ACC112 (cell line): ENCODE measurements around the gene SPDEF.

Experiments used
- H2AFZ ChIP-seq: fragments of 200-600 bp; sonication (generic); one replicate; pipeline ENCODE4 v1.6.0; 2017; ENCODE audit warnings: antibody characterized with exemption, low read length; ENCODE audit not compliant: unreplicated experiment
- H3K27ac ChIP-seq: fragments of 200-600 bp; sonication (generic); 2 replicates; pipeline ENCODE4 v1.5.1; 2014; ENCODE audit warnings: low read depth, mild to moderate bottlenecking, antibody characterized with exemption, low read length, moderate library complexity
- H3K27me3 ChIP-seq: fragments of 200-600 bp; sonication (generic); 2 replicates; pipeline ENCODE4 v1.6.1; 2014; ENCODE audit warnings: mild to moderate bottlenecking, antibody characterized with exemption, low read length, moderate library complexity, mixed read lengths; ENCODE audit not compliant: insufficient read depth
- H3K36me3 ChIP-seq: fragments of 200-600 bp; sonication (generic); 2 replicates; pipeline ENCODE4 v1.6.1; 2016; ENCODE audit warnings: mild to moderate bottlenecking, antibody characterized with exemption, low read length, moderate library complexity, mixed read lengths; ENCODE audit not compliant: insufficient read depth
- H3K4me1 ChIP-seq: fragments of 200-600 bp; sonication (generic); one replicate; pipeline ENCODE4 v1.6.1; 2016; ENCODE audit warnings: low read length, mixed read lengths; ENCODE audit not compliant: insufficient read depth, unreplicated experiment, control insufficient read depth
- H3K4me3 ChIP-seq: fragments of 200-600 bp; sonication (generic); 2 replicates; pipeline ENCODE4 v1.5.1; 2014; ENCODE audit warnings: mild to moderate bottlenecking, low read depth, low read length
- H3K79me2 ChIP-seq: fragments of 200-600 bp; sonication (generic); one replicate; pipeline ENCODE4 v1.6.0; 2016; ENCODE audit warnings: low read length; ENCODE audit not compliant: control insufficient read depth, unreplicated experiment, insufficient read depth

The SPDEF gene

DNA sequence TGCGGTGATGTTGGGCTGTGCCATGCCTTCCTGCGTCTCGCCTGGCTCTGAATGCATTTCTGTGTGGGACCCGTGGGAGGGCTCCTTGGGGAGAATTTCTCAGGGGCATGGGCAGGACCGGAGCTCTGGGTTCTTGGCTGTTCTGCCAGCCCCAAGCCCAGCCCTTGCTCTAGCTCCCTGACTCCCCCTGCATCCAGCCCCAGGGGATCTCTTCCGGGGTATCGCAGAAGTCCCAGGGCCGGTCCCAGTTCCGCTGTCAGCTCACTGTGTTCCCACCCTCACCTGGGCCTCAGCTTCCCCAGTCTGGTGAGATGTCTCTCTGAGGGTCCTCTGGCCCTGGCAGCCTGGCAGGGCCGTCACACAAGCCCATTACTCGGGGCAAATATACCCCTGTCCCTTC is 20.5 kb downstream of the SPDEF start:
- no peaks in the 10 kb centered on the region for H3K4me1 ChIP-seq
- H3K27me3 ChIP-seq: no peaks in the 10 kb centered on the region
- H3K36me3 ChIP-seq: no peaks in the 10 kb centered on the region
- no peak overlapping the region for H3K4me3 ChIP-seq
- no peaks in the 10 kb centered on the region for H3K79me2 ChIP-seq
- no peak overlapping the region for H3K27ac ChIP-seq
- H2AFZ ChIP-seq: no peak overlapping the region

DNA sequence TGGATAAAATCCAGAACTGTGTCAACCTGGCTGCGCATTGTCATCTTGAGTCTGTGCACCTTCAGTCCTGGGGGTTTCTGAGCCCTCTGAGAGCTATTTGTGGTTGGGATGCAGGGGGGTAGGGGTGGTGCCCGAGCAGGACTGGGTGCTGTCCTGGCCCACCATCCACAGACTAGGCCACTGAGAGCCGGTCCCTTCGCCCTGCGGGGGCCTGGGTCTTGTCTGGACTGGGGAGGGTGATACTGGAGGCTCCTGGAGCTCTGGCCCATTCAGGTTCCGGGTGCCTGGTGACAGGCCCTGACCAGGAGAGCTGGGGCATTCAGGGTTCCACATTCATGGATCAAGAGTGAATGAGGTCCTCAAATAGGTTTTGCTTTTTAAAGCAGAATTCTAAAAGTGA is 20.9 kb downstream of the SPDEF start:
- H2AFZ ChIP-seq: no peak overlapping the region
- H3K27ac ChIP-seq: no peak overlapping the region
- no peaks in the 10 kb centered on the region for H3K79me2 ChIP-seq
- H3K4me1 ChIP-seq: no peaks in the 10 kb centered on the region
- no peaks in the 10 kb centered on the region for H3K27me3 ChIP-seq
- no peaks in the 10 kb centered on the region for H3K36me3 ChIP-seq
- no peak overlapping the region for H3K4me3 ChIP-seq

DNA sequence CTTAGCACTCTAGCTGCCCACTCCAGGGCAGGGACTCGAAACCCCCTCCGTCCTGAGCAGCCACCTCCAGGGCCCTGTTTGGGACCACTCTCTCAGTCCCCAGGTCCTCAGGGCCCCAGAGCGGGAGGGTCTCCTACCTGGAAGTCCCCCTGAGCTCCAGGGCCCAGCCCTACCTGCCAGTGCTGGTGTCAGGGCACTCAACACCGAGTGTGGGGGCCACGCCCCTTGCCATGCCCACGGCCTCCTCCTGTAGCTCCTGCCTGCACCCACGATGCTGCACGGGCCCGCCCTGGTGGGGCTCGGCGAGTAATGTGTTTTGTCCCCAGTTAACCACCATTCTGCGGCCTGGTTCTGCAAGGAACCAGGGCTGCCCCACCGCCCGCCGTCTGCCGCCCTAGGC is 21.5 kb downstream of the SPDEF start:
- no peaks in the 10 kb centered on the region for H3K4me1 ChIP-seq
- no peak overlapping the region for H3K4me3 ChIP-seq
- H3K27me3 ChIP-seq: no peaks in the 10 kb centered on the region
- H2AFZ ChIP-seq: no peak overlapping the region
- no peak overlapping the region for H3K27ac ChIP-seq
- H3K79me2 ChIP-seq: no peaks in the 10 kb centered on the region
- no peaks in the 10 kb centered on the region for H3K36me3 ChIP-seq

DNA sequence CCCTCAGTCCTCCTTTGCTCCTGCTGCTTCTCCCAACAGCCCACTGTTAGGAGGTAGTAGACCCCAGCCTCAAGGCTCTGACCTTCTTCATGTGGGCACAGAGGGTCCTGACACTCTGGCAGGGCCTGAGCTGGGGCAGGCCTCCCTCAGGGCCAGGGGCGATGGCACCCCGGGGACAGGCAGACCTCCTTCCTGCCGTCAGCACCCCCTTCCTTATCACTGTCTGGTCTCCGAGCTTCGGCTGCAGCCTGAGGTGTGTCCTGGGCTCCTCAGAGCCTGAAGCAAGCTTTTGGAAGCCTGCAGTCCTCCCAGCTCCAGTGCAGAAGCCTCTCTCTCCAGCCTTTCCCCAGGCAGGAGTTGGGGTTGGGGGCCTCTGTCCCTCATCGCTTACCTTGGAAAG is 22.0 kb downstream of the SPDEF start:
- Histone ChIP-seq H3K36me3 (no peaks in the 10 kb centered on the region), H3K27ac (no peak overlapping the region), H3K79me2 (no peaks in the 10 kb centered on the region), H3K27me3 (no peaks in the 10 kb centered on the region), H3K4me1 (no peaks in the 10 kb centered on the region), H3K4me3 (no peak overlapping the region), H2AFZ (no peak overlapping the region)

DNA sequence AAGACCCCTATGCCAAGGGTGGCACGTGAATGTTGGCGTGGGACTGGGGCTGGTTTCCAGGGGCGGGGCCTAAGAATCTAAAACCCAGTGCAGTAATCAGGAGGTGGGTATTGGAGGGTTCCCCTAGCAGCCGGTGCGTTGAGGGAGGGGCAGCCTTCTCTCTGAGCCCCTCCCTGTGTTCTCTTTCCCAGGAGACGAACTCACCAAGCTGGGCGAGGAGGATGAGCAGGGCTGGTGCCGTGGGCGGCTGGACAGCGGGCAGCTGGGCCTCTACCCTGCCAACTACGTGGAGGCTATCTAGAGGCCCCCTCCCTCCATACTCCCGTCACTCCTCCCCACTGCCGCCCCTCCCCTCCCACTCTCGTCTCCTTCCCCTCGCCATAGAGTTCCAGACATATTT is 23.9 kb downstream of the SPDEF start:
- Histone ChIP-seq H3K79me2 (no peaks in the 10 kb centered on the region), H3K4me3 (no peak overlapping the region), H3K36me3 (no peaks in the 10 kb centered on the region), H3K27ac (no peak overlapping the region), H2AFZ (no peak overlapping the region), H3K27me3 (no peaks in the 10 kb centered on the region), H3K4me1 (peaks cover 3% of the 10 kb centered on the region)

DNA sequence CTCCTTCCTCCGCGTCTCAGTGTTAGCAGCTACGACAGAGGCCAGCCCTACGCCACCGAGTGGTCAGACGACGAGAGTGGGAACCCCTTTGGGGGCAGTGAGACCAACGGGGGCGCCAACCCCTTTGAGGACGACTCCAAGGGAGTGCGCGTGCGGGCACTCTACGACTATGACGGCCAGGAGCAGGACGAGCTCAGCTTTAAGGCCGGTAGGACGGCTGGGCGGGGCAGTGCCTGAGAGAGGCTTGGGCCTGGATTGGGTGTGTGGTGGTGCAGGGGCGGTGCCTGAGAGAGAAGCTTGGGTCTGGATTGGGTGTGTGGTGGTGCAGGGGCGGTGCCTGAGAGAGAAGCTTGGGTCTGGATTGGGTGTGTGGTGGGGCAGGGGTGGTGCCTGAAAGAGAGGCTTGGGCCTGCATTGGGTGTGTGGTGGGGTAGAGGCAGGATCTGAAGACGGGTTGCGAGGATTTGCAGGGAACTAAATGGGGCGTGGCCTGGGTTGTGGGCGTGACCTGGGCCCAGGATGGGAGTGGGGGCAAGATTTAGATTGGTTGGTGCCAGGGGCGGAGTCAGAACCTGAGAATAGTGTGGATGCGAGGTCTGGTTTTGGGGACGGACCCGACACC is 24.4 kb downstream of the SPDEF start:
- Histone ChIP-seq H3K27me3 (no peaks in the 10 kb centered on the region), H2AFZ (no peak overlapping the region), H3K36me3 (no peaks in the 10 kb centered on the region), H3K4me3 (no peak overlapping the region), H3K79me2 (no peaks in the 10 kb centered on the region), H3K4me1 (peaks cover 4% of the 10 kb centered on the region), H3K27ac (no peak overlapping the region)

DNA sequence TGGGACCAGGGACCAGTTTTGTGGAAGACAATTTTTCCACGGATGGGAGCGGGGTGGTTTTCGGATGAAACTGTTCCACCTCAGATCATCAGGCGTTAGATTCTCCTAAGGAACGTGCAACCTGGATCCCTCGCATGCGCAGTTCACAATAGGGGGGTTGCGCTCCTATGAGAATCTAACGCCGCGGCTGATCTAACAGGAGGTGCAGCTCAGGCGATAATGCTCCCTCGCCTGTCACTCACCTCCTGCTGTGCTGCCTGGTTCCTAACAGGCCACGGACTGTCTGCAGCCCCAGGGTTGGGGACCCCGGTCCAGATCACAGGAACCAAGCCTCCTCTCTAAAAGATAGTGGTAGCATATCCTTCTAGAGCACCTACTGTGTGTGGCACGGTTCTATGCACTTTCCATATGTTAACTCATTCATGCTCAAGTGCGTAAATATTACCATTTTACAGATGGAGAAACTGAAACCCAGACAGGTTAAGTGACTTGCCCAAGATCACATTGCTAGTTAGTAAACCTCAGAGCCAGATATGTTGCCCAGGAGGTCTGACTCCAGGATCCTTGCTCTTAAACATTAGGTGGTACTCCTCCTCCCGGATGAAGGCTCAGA is 25.3 kb downstream of the SPDEF start:
- Histone ChIP-seq H3K36me3 (no peaks in the 10 kb centered on the region), H3K27ac (no peak overlapping the region), H2AFZ (no peak overlapping the region)

DNA sequence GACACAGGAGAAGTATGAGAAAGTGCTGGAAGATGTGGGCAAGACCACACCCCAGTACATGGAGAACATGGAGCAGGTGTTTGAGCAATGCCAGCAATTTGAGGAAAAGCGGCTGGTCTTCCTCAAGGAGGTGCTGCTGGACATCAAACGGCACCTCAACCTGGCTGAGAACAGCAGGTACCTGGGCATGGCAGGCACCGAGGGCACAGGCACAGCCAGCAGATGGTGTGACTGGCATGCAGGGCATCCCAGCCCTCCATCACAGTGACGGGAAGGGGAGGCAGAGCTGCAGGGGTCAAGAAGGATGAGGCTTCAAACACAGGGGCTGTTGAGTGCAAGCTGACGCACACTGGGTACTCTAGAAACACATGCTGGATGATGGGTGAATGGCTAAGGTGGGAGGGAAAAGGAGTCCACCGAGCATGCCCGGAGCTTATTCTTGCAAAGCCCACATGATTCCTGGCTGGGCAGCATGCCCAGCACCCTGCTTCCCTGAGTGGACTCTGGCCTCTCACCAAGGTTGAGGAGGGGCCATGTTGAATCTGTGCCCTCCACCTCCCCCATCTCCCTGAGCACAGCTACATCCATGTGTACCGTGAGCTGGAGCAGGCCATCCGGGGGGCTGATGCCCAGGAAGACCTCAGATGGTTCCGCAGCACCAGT is 26.3 kb downstream of the SPDEF start:
- Histone ChIP-seq H3K27me3 (no peaks in the 10 kb centered on the region), H3K36me3 (no peaks in the 10 kb centered on the region), H3K27ac (no peak overlapping the region), H3K4me1 (peaks cover 9% of the 10 kb centered on the region), H3K4me3 (no peak overlapping the region), H2AFZ (no peak overlapping the region), H3K79me2 (no peaks in the 10 kb centered on the region)

More for the DNA sequence above, 25.3 kb downstream of the SPDEF start:
- Histone ChIP-seq H3K4me1 (peaks cover 9% of the 10 kb centered on the region), H3K4me3 (no peak overlapping the region), H3K79me2 (no peaks in the 10 kb centered on the region), H3K27me3 (no peaks in the 10 kb centered on the region)

DNA sequence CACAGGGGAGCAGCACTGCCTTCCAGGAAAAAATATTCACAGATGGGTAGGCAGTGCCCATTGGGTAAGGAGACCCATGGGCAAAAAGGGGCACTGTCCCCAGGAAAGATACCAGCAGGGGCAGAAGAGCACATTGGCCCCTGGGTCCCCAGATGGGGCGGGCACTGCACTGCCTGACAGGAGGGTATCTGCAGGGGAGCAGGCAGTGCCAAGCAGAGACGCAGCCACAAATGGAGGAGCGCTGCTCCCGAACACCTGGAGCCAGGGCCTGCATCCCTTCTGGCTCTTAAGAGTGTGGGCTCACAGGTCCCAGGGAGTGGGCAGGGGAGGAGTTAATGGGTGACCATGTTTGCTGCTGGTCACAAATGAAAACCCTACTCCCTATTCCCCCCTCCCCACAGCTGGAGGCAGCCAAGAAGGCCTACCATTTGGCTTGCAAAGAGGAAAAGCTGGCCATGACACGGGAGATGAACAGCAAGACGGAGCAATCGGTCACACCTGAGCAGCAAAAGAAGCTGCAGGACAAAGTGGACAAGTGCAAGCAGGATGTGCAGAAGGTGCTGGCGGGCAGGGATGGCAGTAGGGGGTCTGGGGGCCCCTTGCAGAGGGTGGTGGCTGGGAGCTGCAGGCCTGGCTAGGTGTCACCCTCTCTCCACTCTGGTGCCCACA is 27.0 kb downstream of the SPDEF start:
- H3K36me3 ChIP-seq: no peaks in the 10 kb centered on the region

DNA sequence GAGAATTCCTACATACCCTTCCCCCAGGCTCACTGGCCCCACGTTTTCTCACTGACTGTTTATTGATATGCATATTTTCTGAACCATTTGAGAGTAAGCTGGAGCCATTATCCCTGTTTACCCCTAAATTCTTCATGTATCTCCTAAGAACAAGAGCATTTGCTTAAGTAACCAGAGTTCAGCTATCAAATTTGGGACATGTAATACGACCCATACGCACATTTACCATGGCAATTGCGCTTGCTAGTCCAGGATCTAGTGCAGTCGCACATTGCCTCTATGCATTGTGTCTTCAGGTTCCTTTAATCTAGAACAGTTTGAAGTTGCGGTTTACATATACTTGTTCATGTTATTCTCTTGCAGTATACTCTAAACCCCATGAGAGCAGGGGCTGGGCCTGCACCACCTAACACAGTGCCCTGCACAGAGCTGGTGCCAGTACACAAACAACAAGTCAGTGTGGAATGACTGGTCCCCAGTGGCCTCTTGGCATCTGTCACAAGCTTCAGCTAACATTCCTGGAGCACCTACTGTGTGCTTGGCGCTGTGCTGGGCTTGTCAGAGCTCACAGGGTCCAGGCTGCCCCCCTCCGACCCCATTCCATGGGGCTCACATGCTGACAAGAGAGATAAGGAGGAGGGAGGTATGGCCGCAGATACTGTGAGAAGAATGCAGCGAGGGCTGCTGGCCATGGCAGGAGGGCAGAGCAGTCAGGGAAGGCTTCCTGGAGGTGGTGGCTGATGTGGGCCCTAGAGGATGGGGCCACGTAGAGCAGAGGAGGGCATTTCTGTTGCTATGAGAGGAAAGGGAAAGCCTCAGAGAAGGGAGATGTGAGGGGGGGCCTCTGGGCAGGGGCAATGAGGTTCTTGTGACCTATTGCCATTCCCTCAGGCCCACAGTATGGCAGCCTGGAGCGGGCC is 28.1 kb downstream of the SPDEF start:
- no peaks in the 10 kb centered on the region for H3K36me3 ChIP-seq
- H3K4me1 ChIP-seq: peaks cover 9% of the 10 kb centered on the region
- H3K27me3 ChIP-seq: no peaks in the 10 kb centered on the region
- no peaks in the 10 kb centered on the region for H3K79me2 ChIP-seq
- no peak overlapping the region for H3K4me3 ChIP-seq
- H2AFZ ChIP-seq: no peak overlapping the region
- no peak overlapping the region for H3K27ac ChIP-seq

More for the DNA sequence above, 27.0 kb downstream of the SPDEF start:
- Histone ChIP-seq H2AFZ (no peak overlapping the region), H3K4me3 (no peak overlapping the region), H3K27ac (no peak overlapping the region), H3K4me1 (peaks cover 9% of the 10 kb centered on the region), H3K79me2 (no peaks in the 10 kb centered on the region), H3K27me3 (no peaks in the 10 kb centered on the region)
